Esophagus (tissue), 2 donors: ENCODE data around the gene ECD. TPM values are rescaled to one million over a fixed set of nuclear protein-coding genes. Genes with fewer than 3 reads are reported as not detected.
A peak's percentile ranks its signal among the peaks of the same experiment; 100 is the strongest.

ENCODE experiments used
- H3K27ac ChIP-seq, 2 donors: one replicate each; pipeline ENCODE4 v1.5.1; 2013; ENCODE audit warnings: low read depth in 2 of 2, mild to moderate bottlenecking in 2 of 2, inconsistent platforms in 1 of 2, low read length in 1 of 2, moderate library complexity in 1 of 2
- H3K27me3 ChIP-seq, 2 donors: one replicate each; pipeline ENCODE4 v1.6.1; 2013; ENCODE audit warnings: low read length in 2 of 2, control low read depth in 1 of 2, mild to moderate bottlenecking in 1 of 2; ENCODE audit not compliant: insufficient read depth in 2 of 2, control insufficient read depth in 1 of 2
- H3K36me3 ChIP-seq, 2 donors: one replicate each; pipeline ENCODE4 v1.6.1; 2013; ENCODE audit warnings: low read length in 1 of 2; ENCODE audit not compliant: control insufficient read depth in 2 of 2, insufficient read depth in 2 of 2
- H3K4me1 ChIP-seq, 2 donors: one replicate each; pipeline ENCODE4 v1.6.1; 2013; ENCODE audit warnings: low read length in 1 of 2; ENCODE audit not compliant: control insufficient read depth in 2 of 2, insufficient read depth in 2 of 2
- H3K4me3 ChIP-seq, 2 donors: one replicate each; pipeline ENCODE4 v1.5.1; 2013; ENCODE audit warnings: low read length in 2 of 2, mild to moderate bottlenecking in 2 of 2, low read depth in 1 of 2, moderate library complexity in 1 of 2
- H3K9me3 ChIP-seq, 2 donors: one replicate each; pipeline ENCODE4 v1.6.1; 2013; ENCODE audit warnings: mild to moderate bottlenecking in 2 of 2, low read depth in 1 of 2, low read length in 1 of 2, moderate library complexity in 1 of 2; ENCODE audit not compliant: control insufficient read depth in 2 of 2, insufficient read depth in 1 of 2
- WGBS, 2 donors: extraction: QIAGEN DNeasy Blood & Tissue Kit; methylation state at CpG; one replicate each; pipeline ENCODE4 v1.1.7; 2013; 5-methylcytosine and 5-hydroxymethylcytosine counted together
- polyA plus RNA-seq, 2 donors: library from polyadenylated mRNA; stranded (reverse); fragments of 200-250 nt; gene quantifications; one replicate each; pipeline ENCODE4 v1.2.3, GENCODE V29; 2013
- donor health status: healthy with polysubstance abuse.
- donor health status: Bipolar disorder and iron deficiency.

The ECD gene
- polyA plus RNA-seq, 2 donors, result 6.7 to 12.7 TPM

DNA sequence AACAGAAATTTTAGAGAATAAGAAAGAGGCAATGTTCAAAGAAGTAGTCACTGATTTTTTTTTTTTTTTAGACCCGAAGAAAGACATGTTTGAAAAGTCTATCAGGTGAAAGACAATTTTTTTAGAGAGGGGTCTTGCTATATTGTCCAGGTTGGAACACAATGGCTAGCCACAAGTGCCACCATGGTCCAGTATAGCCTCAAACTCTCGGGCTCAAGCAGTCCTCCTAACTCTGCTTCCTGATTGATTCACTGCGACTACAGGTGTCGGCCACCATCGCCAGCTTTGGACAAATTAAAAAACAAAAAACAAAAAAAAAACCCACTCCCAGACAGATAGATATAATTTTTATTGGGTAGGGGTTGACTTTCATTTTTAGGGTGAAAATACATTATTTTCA, 22.4 kb upstream of the ECD start:
- no peak overlapping the region for H3K4me3 ChIP-seq
- no peak overlapping the region for H3K27ac ChIP-seq
- H3K27me3 ChIP-seq, result no peaks in the 10 kb centered on the region
- WGBS, 2 donors, result 97 to 98% methylated on average over 5 of the region's 5 CpGs
- H3K36me3 ChIP-seq, result peaks cover 0 to 3% of the 10 kb centered on the region in 2 donors
- no peaks in the 10 kb centered on the region for H3K4me1 ChIP-seq
- H3K9me3 ChIP-seq, result no peaks in the 10 kb centered on the region

GRCh38 chr10:73186266-73186665, 18.5 kb upstream of the ECD start:
- WGBS, 2 donors, result 83% methylated on average over 1 of the region's 1 CpG
- no peaks in the 10 kb centered on the region for H3K27me3 ChIP-seq
- H3K27ac ChIP-seq, result no peak overlapping the region
- H3K4me1 ChIP-seq, result no peaks in the 10 kb centered on the region
- H3K36me3 ChIP-seq, result peaks cover 0 to 2% of the 10 kb centered on the region in 2 donors
- no peak overlapping the region for H3K4me3 ChIP-seq
- no peaks in the 10 kb centered on the region for H3K9me3 ChIP-seq

- Histone ChIP-seq H3K27ac (no peak overlapping the region), H3K36me3 (peaks cover 0 to 2% of the 10 kb centered on the region in 2 donors), H3K4me3 (no peak overlapping the region), H3K9me3 (no peaks in the 10 kb centered on the region), H3K4me1 (no peaks in the 10 kb centered on the region), H3K27me3 (no peaks in the 10 kb centered on the region)
- WGBS, 2 donors, result 90 to 93% methylated on average over 3 of the region's 3 CpGs
Measured at GRCh38 chr10:73183667-73184281, 16.0 kb upstream of the ECD start.

- Histone ChIP-seq H3K27ac (no peak overlapping the region), H3K4me3 (no peak overlapping the region), H3K27me3 (no peaks in the 10 kb centered on the region), H3K9me3 (no peaks in the 10 kb centered on the region), H3K36me3 (peaks cover 0 to 2% of the 10 kb centered on the region in 2 donors), H3K4me1 (no peaks in the 10 kb centered on the region)
- WGBS, 2 donors, result 76 to 89% methylated on average over 2 of the region's 2 CpGs
Measured at GRCh38 chr10:73182568-73182967, 14.8 kb upstream of the ECD start.

DNA sequence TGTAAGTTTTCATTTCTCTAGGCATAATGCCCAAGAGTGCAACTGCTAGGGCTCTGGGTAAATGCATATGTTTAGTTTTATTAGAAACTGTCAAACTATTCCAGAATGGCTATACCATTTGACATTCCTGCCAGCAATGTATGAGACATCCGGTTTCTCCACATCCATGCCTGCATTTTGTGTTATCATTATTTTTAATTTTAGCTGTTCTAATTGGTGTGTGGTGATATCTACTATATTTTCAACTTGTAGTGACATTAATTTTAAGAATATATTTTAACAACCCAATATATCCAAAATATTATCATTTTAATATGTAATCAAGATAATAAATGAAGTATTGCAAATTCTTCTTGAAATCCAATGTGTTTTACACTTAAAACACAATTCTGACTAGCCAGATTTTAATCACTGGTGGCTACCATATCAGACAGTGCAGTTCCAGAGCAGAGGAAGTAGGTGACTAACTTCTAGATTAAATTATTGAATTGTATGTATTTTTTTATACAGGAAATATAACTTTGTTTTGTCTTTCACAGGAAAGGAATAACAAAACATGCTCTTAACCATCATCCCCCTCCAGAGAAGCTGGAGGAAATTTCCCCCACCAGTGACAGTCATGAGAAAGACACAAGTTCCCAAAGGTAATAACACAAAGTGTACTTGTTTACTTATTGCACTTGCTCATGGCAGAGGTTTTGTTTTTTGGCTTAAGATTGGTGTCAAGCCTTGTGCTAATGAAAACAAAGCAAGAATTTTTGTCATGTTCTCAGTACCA, 6.5 kb upstream of the ECD start:
- Histone ChIP-seq H3K27me3 (no peaks in the 10 kb centered on the region), H3K9me3 (no peaks in the 10 kb centered on the region), H3K27ac (no peak overlapping the region), H3K4me3 (no peak overlapping the region), H3K36me3 (peaks cover 0 to 3% of the 10 kb centered on the region in 2 donors), H3K4me1 (no peaks in the 10 kb centered on the region)
- 94% methylated on average over 1 of the region's 1 CpG for WGBS, 2 donors

DNA sequence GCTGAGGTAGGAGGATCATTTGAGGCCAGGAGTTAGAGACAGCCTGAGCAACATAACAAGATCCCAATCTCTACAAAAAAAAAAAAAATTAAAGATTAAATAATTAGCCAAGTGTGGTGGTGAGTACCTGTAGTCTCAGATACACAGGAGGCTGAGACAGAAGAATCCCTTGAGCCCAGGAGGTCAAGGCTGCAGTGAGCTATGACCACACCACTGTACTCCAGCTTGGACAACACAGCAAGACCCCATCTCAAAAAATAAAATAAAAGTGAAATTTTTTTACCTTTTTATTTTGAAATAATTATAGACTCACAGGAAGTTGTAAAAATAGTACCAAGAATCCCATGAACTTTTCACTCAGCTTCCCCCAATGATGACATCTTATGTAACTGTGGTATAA, 5.1 kb upstream of the ECD start:
- no peaks in the 10 kb centered on the region for H3K9me3 ChIP-seq
- no peak overlapping the region for H3K4me3 ChIP-seq
- peaks cover 0 to 3% of the 10 kb centered on the region in 2 donors for H3K36me3 ChIP-seq
- no peak overlapping the region for H3K27ac ChIP-seq
- no peaks in the 10 kb centered on the region for H3K4me1 ChIP-seq
- H3K27me3 ChIP-seq, result no peaks in the 10 kb centered on the region

DNA sequence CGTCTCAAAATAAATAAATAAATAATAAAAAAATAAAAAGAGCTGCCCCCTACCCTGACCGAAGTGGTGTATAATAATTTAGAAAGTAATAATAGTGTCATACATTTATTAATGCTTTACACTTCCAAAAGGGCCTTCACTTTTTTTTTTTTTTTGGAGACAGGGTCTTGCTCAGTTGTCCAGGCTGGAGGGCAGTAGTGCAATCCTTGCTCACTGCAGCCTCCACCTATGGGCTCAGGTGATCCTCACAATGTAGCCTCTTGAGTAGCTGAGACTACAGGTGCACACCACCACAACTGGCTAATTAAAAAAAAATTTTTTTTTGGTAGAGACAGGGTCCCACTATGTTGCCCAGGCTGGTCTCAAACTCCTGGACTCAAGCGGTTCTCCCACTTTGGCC, 1.5 kb upstream of the ECD start:
- Histone ChIP-seq H3K27ac (no peak overlapping the region), H3K4me1 (no peaks in the 10 kb centered on the region), H3K36me3 (no peaks in the 10 kb centered on the region), H3K27me3 (no peaks in the 10 kb centered on the region), H3K4me3 (no peak overlapping the region), H3K9me3 (no peaks in the 10 kb centered on the region)
- 96 to 99% methylated on average over 3 of the region's 3 CpGs for WGBS, 2 donors

DNA sequence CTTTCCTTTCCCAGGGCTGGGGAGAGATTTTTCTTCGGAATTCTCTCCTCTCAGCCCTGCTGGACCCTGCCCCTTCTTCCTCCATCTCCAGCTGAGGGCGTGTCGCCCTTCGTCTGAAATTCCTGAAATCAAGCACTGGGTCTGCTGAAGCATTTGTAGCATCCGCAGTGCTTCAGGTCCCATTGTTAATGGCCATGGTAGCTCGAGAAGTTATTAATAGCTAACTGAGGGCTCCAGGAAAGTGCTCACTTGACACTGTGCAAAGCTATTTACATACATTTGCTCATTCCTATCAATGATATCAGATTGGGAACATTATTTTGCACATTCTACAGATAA, 626 bp upstream of the ECD start:
- peak overlapping the region; percentile 92 to 100 for H3K27ac ChIP-seq
- no peaks in the 10 kb centered on the region for H3K4me1 ChIP-seq
- H3K27me3 ChIP-seq, result no peaks in the 10 kb centered on the region
- WGBS, 2 donors, result 1% methylated on average over 6 of the region's 6 CpGs
- H3K9me3 ChIP-seq, result no peaks in the 10 kb centered on the region
- H3K36me3 ChIP-seq, result no peaks in the 10 kb centered on the region
- peak overlapping the region; percentile 87 to 98 for H3K4me3 ChIP-seq

DNA sequence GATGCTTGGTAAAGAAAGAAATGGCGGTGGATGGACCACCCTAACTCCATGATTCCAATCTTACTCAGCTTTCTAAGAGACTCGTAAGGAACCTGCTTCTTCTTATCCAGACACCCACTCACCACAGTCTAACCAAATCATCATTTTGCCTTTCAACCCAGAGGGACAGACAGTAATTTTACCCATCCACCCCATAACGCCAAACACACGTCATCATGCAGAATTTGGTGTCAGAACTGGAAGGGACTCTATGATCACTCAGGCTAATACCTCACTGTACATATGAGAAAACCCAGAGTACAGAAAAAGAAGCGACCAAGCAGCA, 388 bp downstream of the ECD start:
- H3K4me1 ChIP-seq, result no peaks in the 10 kb centered on the region
- peak overlapping the region; percentile 92 to 100 for H3K27ac ChIP-seq
- H3K4me3 ChIP-seq, result peak overlapping the region; percentile 87 to 98
- peaks cover 5% of the 10 kb centered on the region in 2 donors for H3K36me3 ChIP-seq
- no peaks in the 10 kb centered on the region for H3K9me3 ChIP-seq
- no peaks in the 10 kb centered on the region for H3K27me3 ChIP-seq
- WGBS, 2 donors, result 8 to 9% methylated on average over 5 of the region's 5 CpGs

DNA sequence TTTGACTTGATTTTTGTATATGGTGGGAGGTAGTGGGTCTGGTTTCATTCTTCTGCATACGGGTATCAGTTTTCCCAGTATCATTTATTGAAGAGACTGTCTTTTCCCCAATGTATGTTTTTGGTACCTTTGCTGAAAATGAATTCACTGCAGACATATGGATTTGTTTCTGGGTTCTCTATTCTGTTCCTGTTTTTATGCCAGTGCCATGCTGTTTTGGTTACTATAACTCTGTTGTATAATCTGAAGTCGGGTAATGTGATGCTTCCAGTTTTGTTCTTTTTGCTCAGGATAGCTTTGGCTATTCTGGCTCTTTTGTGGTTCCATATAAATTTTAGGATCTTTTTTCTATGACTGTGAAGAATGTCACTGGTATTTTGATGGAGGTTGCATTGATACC, 836 bp downstream of the ECD start:
- no peak overlapping the region for H3K27ac ChIP-seq

More for the DNA sequence above, 836 bp downstream of the ECD start:
- Histone ChIP-seq H3K4me3 (peak overlapping the region in 1 of 2 donors; percentile 98), H3K4me1 (no peaks in the 10 kb centered on the region), H3K36me3 (peaks cover 5% of the 10 kb centered on the region in 2 donors), H3K9me3 (no peaks in the 10 kb centered on the region), H3K27me3 (no peaks in the 10 kb centered on the region)
- WGBS, 2 donors, result 85 to 87% methylated on average over 2 of the region's 2 CpGs
